Sigmoid colon (tissue), 3 donors: Measurements from ENCODE around the gene ARHGEF6.

Experiments used
- POLR2A ChIP-seq, 2 donors: fragments of 450-650 bp; IDR thresholded peaks; one replicate each; pipeline ENCODE4 v1.6.1; 2016; ENCODE audit warnings: antibody characterized with exemption in 2 of 2, mild to moderate bottlenecking in 2 of 2, moderate library complexity in 2 of 2
- TF ChIP-seq, protein P1 (sequence below), 4 experiments: fragments of 450-650 bp in 3 of 4; fragments of 200-600 bp in 1 of 4; IDR thresholded peaks; one replicate each; pipeline ENCODE4 v1.5.1; 2016 to 2019; ENCODE audit warnings: antibody characterized with exemption in 4 of 4, mild to moderate bottlenecking in 3 of 4, moderate library complexity in 2 of 4

DNA sequence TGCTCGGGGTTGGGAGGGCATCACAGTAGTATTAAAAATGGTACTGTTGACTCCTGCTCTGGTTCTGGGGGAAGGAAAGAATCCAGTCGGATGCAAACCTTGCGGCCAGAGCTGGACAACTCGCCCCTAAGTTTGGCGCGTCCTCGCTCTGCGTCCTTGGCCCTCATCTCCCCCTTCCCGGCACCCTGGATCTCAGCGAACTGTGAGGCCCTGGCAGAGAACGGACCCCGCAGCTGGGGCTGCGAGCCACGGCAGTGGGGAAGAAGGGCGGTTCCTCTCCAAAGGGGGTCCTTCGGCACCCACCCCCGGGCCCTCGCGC, 14.0 kb downstream of the ARHGEF6 start:
- no peak for TF ChIP-seq POLR2A (IDR thresholded peaks at IDR 0.05)
- TF ChIP-seq, protein P1, sequence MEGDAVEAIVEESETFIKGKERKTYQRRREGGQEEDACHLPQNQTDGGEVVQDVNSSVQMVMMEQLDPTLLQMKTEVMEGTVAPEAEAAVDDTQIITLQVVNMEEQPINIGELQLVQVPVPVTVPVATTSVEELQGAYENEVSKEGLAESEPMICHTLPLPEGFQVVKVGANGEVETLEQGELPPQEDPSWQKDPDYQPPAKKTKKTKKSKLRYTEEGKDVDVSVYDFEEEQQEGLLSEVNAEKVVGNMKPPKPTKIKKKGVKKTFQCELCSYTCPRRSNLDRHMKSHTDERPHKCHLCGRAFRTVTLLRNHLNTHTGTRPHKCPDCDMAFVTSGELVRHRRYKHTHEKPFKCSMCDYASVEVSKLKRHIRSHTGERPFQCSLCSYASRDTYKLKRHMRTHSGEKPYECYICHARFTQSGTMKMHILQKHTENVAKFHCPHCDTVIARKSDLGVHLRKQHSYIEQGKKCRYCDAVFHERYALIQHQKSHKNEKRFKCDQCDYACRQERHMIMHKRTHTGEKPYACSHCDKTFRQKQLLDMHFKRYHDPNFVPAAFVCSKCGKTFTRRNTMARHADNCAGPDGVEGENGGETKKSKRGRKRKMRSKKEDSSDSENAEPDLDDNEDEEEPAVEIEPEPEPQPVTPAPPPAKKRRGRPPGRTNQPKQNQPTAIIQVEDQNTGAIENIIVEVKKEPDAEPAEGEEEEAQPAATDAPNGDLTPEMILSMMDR (IDR thresholded peaks at IDR 0.05) = no peak
